Adrenal gland (tissue), 12 donors: Measurements from ENCODE around the gene NLRC3. TPM values are rescaled to one million over a fixed set of nuclear protein-coding genes. Genes with fewer than 3 reads are reported as not detected.

Source experiments
- DNase-seq, 7 donors: peaks; one replicate each; pipeline ENCODE4 v3.0.0-alpha.2; 2019 to 2020
- H3K27ac ChIP-seq, 5 donors: fragments of 200-600 bp; sonication (generic) in 4 of 5; 1 replicate in 3 of 5; 2 replicates in 2 of 5; pipeline versions ENCODE4 v1.5.1 to v1.8.0; 2016 to 2020; ENCODE audit warnings: mild to moderate bottlenecking in 1 of 5
- H3K27me3 ChIP-seq: fragments of 200-600 bp; 2 replicates; pipeline ENCODE4 v1.8.0; 2021
- H3K36me3 ChIP-seq, 2 donors: fragments of 200-600 bp; replicated peaks in 1 of 2; 1 replicate in 1 of 2; 2 replicates in 1 of 2; pipeline versions ENCODE4 v1.5.1 to v1.8.0; 2018 to 2022
- H3K4me1 ChIP-seq, 2 donors: fragments of 200-600 bp; replicated peaks in 1 of 2; 1 replicate in 1 of 2; 2 replicates in 1 of 2; pipeline versions ENCODE4 v1.5.1 to v1.8.0; 2018 to 2021
- H3K4me3 ChIP-seq, 4 donors: fragments of 200-600 bp; sonication (generic) in 3 of 4; one replicate each; pipeline ENCODE4 v1.5.1; 2016 to 2018
- H3K9me3 ChIP-seq, 3 donors: fragments of 200-600 bp; sonication (generic) in 1 of 3; replicated peaks in 1 of 3; 1 replicate in 2 of 3; 2 replicates in 1 of 3; pipeline versions ENCODE4 v1.5.1 to v1.8.0; 2016 to 2021
- POLR2A ChIP-seq, 2 donors: fragments of 450-650 bp; IDR thresholded peaks; one replicate each; pipeline ENCODE4 v1.6.1; 2017; ENCODE audit warnings: antibody characterized with exemption in 2 of 2, mild to moderate bottlenecking in 2 of 2, moderate library complexity in 1 of 2
- WGBS, 4 donors: extraction: QIAGEN DNeasy Blood & Tissue Kit in 2 of 4; methylation state at CpG; one replicate each; pipeline versions ENCODE4 v1.1.5 to v1.1.7; 2013 to 2017; 5-methylcytosine and 5-hydroxymethylcytosine counted together
- intact Hi-C, 2 donors: fragments of 100-400 bp; cut with DNase I; formaldehyde crosslinking; loops; one replicate each; pipeline versions ENCODE4 v1.14.1 to v1.15.0; 2022 to 2023
- polyA plus RNA-seq, 3 donors: library from polyadenylated mRNA; stranded (reverse); fragments of 200-250 nt in 2 of 3; fragments of 350-450 nt in 1 of 3; fragmentation: Illumina TruSeq in 1 of 3; extraction: RNeasy Lipid Tissue Mini Kit (QIAGEN cat#74804) in 1 of 3; gene quantifications; one replicate each; pipeline ENCODE4 v1.2.3, GENCODE V29; 2013 to 2014
- total RNA-seq, 9 donors: library from RNA; depleted of rRNA in 4 of 9; stranded (reverse); fragments of >200 nt in 4 of 9; fragments of 120-200 nt in 1 of 9; fragmentation: NEBNext Ultra II Directional in 1 of 9; extraction: Animal tissue kit (Norgen Biotek cat#: 25700) in 1 of 9; gene quantifications; one replicate each; pipeline versions ENCODE4 v1.1.0 to v1.2.4, GENCODE V29; 2013 to 2023
- TF ChIP-seq, protein P1 (sequence below), 6 experiments: fragments of 450-650 bp in 4 of 6; fragments of 200-600 bp in 2 of 6; sonication (generic) in 1 of 6; IDR thresholded peaks; 1 replicate in 5 of 6; 2 replicates in 1 of 6; pipeline versions ENCODE4 v1.5.1 to v1.8.0; 2016 to 2021; ENCODE audit warnings: antibody characterized with exemption in 6 of 6, mild to moderate bottlenecking in 2 of 6, moderate library complexity in 1 of 6
- donor health status: healthy with polysubstance abuse.
- donor health status: Bipolar disorder and iron deficiency.
- donor health status: DM: yes; HTN: yes; CAD: no.
- donor health status: DM: no; HTN: no; CAD: no.
- donor health status: DM: no; HTN: no; CAD: no.
- donor health status: DM: yes; HTN: yes; CAD: no.

The NLRC3 gene
- total and polyA plus RNA-seq, 12 donors, result 0.29 to 2.5 (median 1.5) TPM

DNA sequence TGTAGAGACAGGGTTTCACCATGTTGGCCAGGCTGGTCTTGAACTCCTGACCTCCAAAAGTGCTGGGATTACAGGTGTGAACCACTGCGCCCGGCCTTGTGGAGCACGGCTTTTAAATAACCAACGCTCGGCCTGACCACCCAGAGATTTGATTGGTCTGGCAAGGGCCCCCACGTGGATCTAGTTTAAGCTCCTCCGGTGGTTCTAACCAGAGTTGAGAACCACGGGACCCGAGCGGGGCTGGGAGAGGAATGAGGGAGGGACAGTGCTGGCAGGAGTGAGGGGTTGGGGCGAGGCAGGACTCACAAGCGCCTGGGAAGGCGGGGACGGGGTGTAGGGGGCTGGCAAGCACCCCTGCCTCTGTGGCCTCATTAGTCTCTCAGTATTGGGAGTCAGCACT lies 3.0 kb downstream of the NLRC3 start:
- H3K27ac ChIP-seq, result no peak overlapping the region
- H3K4me3 ChIP-seq, result no peak overlapping the region
- H3K27me3 ChIP-seq, result peaks cover 3% of the 10 kb centered on the region
- no peak for DNase-seq
- H3K4me1 ChIP-seq, result no peaks in the 10 kb centered on the region
- TF ChIP-seq, protein P1, sequence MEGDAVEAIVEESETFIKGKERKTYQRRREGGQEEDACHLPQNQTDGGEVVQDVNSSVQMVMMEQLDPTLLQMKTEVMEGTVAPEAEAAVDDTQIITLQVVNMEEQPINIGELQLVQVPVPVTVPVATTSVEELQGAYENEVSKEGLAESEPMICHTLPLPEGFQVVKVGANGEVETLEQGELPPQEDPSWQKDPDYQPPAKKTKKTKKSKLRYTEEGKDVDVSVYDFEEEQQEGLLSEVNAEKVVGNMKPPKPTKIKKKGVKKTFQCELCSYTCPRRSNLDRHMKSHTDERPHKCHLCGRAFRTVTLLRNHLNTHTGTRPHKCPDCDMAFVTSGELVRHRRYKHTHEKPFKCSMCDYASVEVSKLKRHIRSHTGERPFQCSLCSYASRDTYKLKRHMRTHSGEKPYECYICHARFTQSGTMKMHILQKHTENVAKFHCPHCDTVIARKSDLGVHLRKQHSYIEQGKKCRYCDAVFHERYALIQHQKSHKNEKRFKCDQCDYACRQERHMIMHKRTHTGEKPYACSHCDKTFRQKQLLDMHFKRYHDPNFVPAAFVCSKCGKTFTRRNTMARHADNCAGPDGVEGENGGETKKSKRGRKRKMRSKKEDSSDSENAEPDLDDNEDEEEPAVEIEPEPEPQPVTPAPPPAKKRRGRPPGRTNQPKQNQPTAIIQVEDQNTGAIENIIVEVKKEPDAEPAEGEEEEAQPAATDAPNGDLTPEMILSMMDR (IDR thresholded peaks at IDR 0.05), result no peak
- no peak for TF ChIP-seq POLR2A (IDR thresholded peaks at IDR 0.05)
- 86 to 95% (median 88%) methylated on average over 4 to 14 of the region's 14 CpGs for WGBS, 4 donors
- intact Hi-C loops, result no loop called here
- no peaks in the 10 kb centered on the region for H3K9me3 ChIP-seq
- H3K36me3 ChIP-seq, result no peaks in the 10 kb centered on the region

DNA sequence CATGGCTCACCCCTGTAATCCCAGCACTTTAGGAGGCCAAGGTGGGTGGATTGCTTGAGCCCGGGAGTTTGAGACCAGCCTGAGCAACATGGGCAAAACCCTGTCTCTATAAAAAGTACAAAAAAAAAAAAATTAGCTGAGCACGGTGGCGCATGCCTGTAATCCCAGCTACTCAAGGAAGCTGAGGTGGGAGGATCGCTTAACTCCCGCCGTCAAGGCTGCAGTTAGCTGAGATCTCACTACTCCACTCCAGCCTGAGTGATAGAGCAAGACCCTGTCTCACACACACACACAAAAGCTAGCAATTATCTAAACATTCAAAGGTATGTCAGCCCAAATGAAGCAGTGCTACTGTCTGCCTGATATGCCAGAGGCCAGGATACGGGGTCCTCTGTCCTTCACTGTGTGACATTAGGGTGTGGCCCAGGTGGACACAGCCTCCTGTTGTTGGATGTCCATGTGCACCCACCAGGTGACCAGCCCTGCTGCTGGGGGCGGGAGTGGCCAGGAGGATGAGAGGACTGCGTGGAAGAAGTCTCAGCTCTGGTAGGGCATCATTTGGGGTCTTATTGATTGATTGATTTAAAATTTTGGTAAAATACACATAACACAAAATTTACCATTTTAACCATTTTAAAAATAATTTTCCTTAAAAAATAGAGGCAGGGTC lies 3.9 kb downstream of the NLRC3 start:
- DNase-seq, result no peak
- Histone ChIP-seq H3K27me3 (peaks cover 3% of the 10 kb centered on the region), H3K4me3 (no peak overlapping the region), H3K9me3 (no peaks in the 10 kb centered on the region), H3K27ac (no peak overlapping the region), H3K4me1 (no peaks in the 10 kb centered on the region), H3K36me3 (no peaks in the 10 kb centered on the region)
- WGBS, 4 donors, result 80 to 83% (median 82%) methylated on average over 8 to 9 of the region's 9 CpGs
- TF ChIP-seq, protein P1 (IDR thresholded peaks at IDR 0.05), result no peak
- TF ChIP-seq POLR2A (IDR thresholded peaks at IDR 0.05), result no peak
- intact Hi-C loops, result no loop called here

DNA sequence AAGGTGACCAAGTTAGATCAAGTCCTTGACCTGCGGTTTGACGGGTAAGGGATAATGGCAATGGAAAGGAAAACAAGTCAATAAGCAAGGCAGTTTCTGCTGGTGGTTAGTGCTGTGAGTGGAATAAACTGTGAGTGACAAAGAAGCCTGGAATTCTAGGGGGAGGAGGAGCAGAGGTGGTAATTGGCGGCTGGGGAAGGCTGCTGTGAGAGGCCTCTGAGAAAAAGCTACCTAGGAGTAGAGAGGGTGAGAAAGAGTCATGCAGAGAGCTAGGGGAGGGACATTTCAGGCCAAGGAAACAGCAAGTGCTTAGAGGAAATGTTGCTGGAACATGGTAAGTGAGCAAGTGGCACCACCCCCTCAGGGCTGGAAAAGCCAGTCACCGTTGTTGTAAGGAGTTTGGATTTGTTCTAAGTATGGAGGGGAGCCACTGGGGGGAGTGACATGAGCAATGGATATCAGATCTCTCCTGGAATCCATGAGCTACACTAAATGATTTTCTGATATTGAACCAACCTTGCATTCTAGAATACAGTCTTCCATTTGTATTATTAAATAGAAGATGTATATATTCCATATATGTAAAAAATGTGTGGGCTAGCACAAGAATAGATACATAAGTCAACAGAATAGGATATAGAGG lies 6.7 kb downstream of the NLRC3 start:
- no peaks in the 10 kb centered on the region for H3K4me1 ChIP-seq
- intact Hi-C loops, result no loop called here
- H3K4me3 ChIP-seq, result no peak overlapping the region
- no peak for DNase-seq
- no peaks in the 10 kb centered on the region for H3K36me3 ChIP-seq
- no peaks in the 10 kb centered on the region for H3K9me3 ChIP-seq
- 68 to 82% (median 79%) methylated on average over 4 of the region's 4 CpGs for WGBS, 4 donors
- TF ChIP-seq, protein P1 (IDR thresholded peaks at IDR 0.05), result no peak
- TF ChIP-seq POLR2A (IDR thresholded peaks at IDR 0.05), result no peak
- H3K27me3 ChIP-seq, result peaks cover 3% of the 10 kb centered on the region
- H3K27ac ChIP-seq, result no peak overlapping the region

DNA sequence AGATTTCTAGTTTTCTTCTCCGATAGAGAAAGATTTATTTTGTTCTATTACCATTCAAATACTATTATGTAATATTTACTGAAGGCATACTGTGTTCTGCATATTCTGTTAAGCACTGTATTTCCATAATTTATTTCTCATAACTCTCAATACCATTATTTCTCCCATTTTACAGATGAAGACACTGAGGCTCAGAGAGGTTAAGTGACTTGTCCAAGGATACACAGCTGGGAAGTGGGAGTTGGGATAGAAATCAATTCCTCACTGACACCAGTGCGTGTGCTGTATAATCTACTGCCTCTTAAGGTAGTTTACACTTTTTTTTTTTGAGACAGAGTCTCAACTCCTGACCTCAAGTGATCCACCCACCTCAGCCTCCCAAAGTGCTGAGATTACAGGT lies 7.4 kb downstream of the NLRC3 start:
- no peak overlapping the region for H3K4me3 ChIP-seq
- H3K36me3 ChIP-seq, result no peaks in the 10 kb centered on the region
- TF ChIP-seq, protein P1 (IDR thresholded peaks at IDR 0.05), result no peak
- TF ChIP-seq POLR2A (IDR thresholded peaks at IDR 0.05), result no peak
- intact Hi-C loops, result no loop called here
- no peaks in the 10 kb centered on the region for H3K4me1 ChIP-seq
- WGBS, 4 donors, result 98 to 100% (median 99%) methylated on average over 2 of the region's 2 CpGs
- H3K27me3 ChIP-seq, result no peaks in the 10 kb centered on the region
- H3K9me3 ChIP-seq, result no peaks in the 10 kb centered on the region
- DNase-seq, result no peak
- H3K27ac ChIP-seq, result no peak overlapping the region
